Esophagus muscularis mucosa (tissue), 3 donors: Measurements from ENCODE around the gene HTRA2.

ENCODE experiments used
- CTCF ChIP-seq, 3 experiments: fragments of 200-600 bp in 2 of 3; fragments of 450-650 bp in 1 of 3; sonication (generic) in 2 of 3; IDR thresholded peaks; one replicate each; pipeline ENCODE4 v1.5.1; 2017 to 2019; ENCODE audit warnings: antibody characterized with exemption in 3 of 3, mild to moderate bottlenecking in 2 of 3, moderate library complexity in 1 of 3
- EP300 ChIP-seq: sonication (generic); formaldehyde crosslinking; IDR thresholded peaks from one replicate; pipeline ENCODE4 v1.6.1; 2017; ENCODE audit warnings: antibody characterized with exemption

GRCh38 chr2:74534411-74534810 lies 4.7 kb downstream of the HTRA2 start:
- TF ChIP-seq EP300 (no peak), CTCF (IDR thresholded peaks at IDR 0.05) (no peak)
